ENCODE data around the gene RHO.

Gene RHO

GRCh38 chr3:129576514-129577352 is 48.3 kb downstream of the RHO start:
- TF ChIP-seq CTCF (IDR thresholded peaks at IDR 0.05; ENCODE audit: borderline replicate concordance, extremely low read depth, low read length, poor library complexity, severe bottlenecking) = no peak
- TF ChIP-seq EZH2 (IDR thresholded peaks at IDR 0.05; ENCODE audit: borderline replicate concordance, low read depth, low read length, severe bottlenecking) = no peak
- no peak overlapping the region for H2AFZ ChIP-seq (ENCODE audit: low read depth, low read length)

GRCh38 chr3:129577366-129577765 is 48.9 kb downstream of the RHO start:
- DNase-seq = peak; percentile 54
- H2AFZ ChIP-seq (ENCODE audit: low read depth, low read length) = no peak overlapping the region
- H3K4me2 ChIP-seq (ENCODE audit: insufficient read depth, low read length) = no peak overlapping the region
- H3K9me3 ChIP-seq (ENCODE audit: insufficient read depth, low read length, severe bottlenecking) = no peaks in the 10 kb centered on the region
- ATAC-seq (ENCODE audit: insufficient read depth, low read depth) = no peak; the same call in 1 of the 3 replicates
- TF ChIP-seq CTCF (IDR thresholded peaks at IDR 0.05; ENCODE audit: borderline replicate concordance, extremely low read depth, low read length, poor library complexity, severe bottlenecking) (no peak), EZH2 (IDR thresholded peaks at IDR 0.05; ENCODE audit: borderline replicate concordance, low read depth, low read length, severe bottlenecking) (no peak)
- H3K36me3 ChIP-seq (ENCODE audit: insufficient read depth, low read length) = peaks cover 100% of the 10 kb centered on the region
- H3K27ac ChIP-seq (ENCODE audit: low read length) = peak overlapping the region; percentile 65
- H3K9ac ChIP-seq (ENCODE audit: low read depth, low read length) = no peak overlapping the region
- no peaks in the 10 kb centered on the region for H3K27me3 ChIP-seq (ENCODE audit: insufficient read depth, low read length, poor library complexity)
- H3K4me3 ChIP-seq (ENCODE audit: low read depth in 1 of 2, low read length in 2 of 2) = no peak overlapping the region
- H3K4me1 ChIP-seq (ENCODE audit: insufficient read depth, low read length) = peaks cover 40% of the 10 kb centered on the region
- H4K20me1 ChIP-seq (ENCODE audit: insufficient read depth, low read length) = peaks cover 53% of the 10 kb centered on the region
- H3K79me2 ChIP-seq (ENCODE audit: insufficient read depth, low read length) = peaks cover 15% of the 10 kb centered on the region

More at GRCh38 chr3:129576514-129577352, 48.3 kb downstream of the RHO start:
- peaks cover 52% of the 10 kb centered on the region for H4K20me1 ChIP-seq (ENCODE audit: insufficient read depth, low read length)
- DNase-seq (peak; percentile 81), ATAC-seq (ENCODE audit: insufficient read depth, low read depth) (peak; percentile 80)
- peak overlapping the region; percentile 9; the same call in 1 of the 2 replicates for H3K9ac ChIP-seq (ENCODE audit: low read depth, low read length)
- H3K4me2 ChIP-seq (ENCODE audit: insufficient read depth, low read length) = no peak overlapping the region
- no peaks in the 10 kb centered on the region for H3K27me3 ChIP-seq (ENCODE audit: insufficient read depth, low read length, poor library complexity)
- peaks cover 13% of the 10 kb centered on the region; the same call in 1 of the 2 replicates for H3K79me2 ChIP-seq (ENCODE audit: insufficient read depth, low read length)
- no peaks in the 10 kb centered on the region for H3K9me3 ChIP-seq (ENCODE audit: insufficient read depth, low read length, severe bottlenecking)
- H3K36me3 ChIP-seq (ENCODE audit: insufficient read depth, low read length) = peaks cover 100% of the 10 kb centered on the region
- peak overlapping the region; percentile 62 for H3K27ac ChIP-seq (ENCODE audit: low read length)
- peaks cover 40% of the 10 kb centered on the region for H3K4me1 ChIP-seq (ENCODE audit: insufficient read depth, low read length)
- H3K4me3 ChIP-seq (ENCODE audit: low read depth in 1 of 2, low read length in 2 of 2) = no peak overlapping the region

DNA sequence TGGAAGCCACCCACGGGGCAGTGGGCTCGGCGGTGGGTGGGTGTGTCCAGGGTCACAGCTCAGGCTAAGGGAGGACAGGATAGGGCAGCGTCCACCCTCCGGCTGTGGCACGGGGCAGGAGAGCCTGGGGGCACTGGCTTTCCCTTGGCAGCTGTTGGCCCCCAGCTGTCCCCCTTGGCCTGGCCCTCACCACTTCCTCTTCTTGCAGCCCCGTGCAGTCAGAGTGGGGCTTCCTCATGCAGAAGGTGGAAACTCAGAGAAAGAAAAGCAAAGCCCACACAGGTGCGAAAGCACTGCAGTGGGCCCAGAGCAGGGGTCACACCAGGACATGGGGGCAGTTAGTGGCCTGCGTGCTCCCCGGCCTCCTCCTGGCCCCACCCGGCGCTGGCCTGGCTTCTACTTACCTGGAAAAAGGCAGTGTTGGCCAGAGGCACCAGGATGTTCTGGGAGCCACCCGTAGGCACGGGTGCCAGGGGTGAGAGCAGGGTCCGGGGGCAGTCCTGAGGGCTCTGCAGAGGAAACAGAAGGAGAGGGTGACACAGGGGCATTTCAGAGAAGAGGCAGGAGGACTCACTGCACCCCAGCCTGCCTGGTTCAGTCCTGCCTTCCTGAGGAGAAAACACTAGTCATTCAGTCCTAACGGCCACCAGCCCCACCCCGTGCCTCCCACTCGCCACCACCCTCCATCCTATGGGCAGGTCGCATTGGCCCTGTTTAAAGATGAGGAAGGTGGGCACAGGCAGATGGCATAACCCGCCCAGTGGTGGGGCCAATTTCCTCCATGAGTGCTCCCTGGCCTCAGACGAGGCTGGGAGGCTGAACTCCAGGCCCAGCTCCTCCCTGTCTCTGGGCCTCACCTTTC is 49.7 kb downstream of the RHO start:
- ATAC-seq (ENCODE audit: insufficient read depth, low read depth) = peak; percentile 17; the same call in 2 of the 3 replicates
- Histone ChIP-seq H3K9ac (ENCODE audit: low read depth, low read length) (peak overlapping the region; percentile 17; the same call in 1 of the 2 replicates), H4K20me1 (ENCODE audit: insufficient read depth, low read length) (peaks cover 51% of the 10 kb centered on the region), H3K4me3 (ENCODE audit: low read depth in 1 of 2, low read length in 2 of 2) (no peak overlapping the region), H3K4me2 (ENCODE audit: insufficient read depth, low read length) (no peak overlapping the region), H3K27me3 (ENCODE audit: insufficient read depth, low read length, poor library complexity) (no peaks in the 10 kb centered on the region), H3K36me3 (ENCODE audit: insufficient read depth, low read length) (peaks cover 100% of the 10 kb centered on the region), H3K79me2 (ENCODE audit: insufficient read depth, low read length) (peaks cover 17% of the 10 kb centered on the region), H2AFZ (ENCODE audit: low read depth, low read length) (no peak overlapping the region), H3K27ac (ENCODE audit: low read length) (peak overlapping the region; percentile 65), H3K4me1 (ENCODE audit: insufficient read depth, low read length) (peaks cover 40% of the 10 kb centered on the region), H3K9me3 (ENCODE audit: insufficient read depth, low read length, severe bottlenecking) (no peaks in the 10 kb centered on the region)
- DNase-seq = peak; percentile 47
- TF ChIP-seq EZH2 (IDR thresholded peaks at IDR 0.05; ENCODE audit: borderline replicate concordance, low read depth, low read length, severe bottlenecking) (no peak), CTCF (IDR thresholded peaks at IDR 0.05; ENCODE audit: borderline replicate concordance, extremely low read depth, low read length, poor library complexity, severe bottlenecking) (no peak)
